Spleen (tissue), 7 donors: ENCODE data around the gene FMNL1.

Experiments used
- POLR2A ChIP-seq, 3 donors: fragments of 450-650 bp; IDR thresholded peaks; one replicate each; pipeline ENCODE4 v1.5.1; 2017; ENCODE audit warnings: antibody characterized with exemption in 3 of 3, mild to moderate bottlenecking in 1 of 3
- TF ChIP-seq, protein P1 (sequence below), 11 experiments: fragments of 200-600 bp in 7 of 11; fragments of 450-650 bp in 4 of 11; sonication (generic) in 4 of 11; IDR thresholded peaks in 8 of 11; conservative IDR thresholded peaks in 3 of 11; 1 replicate in 7 of 11; 2 replicates in 4 of 11; pipeline versions ENCODE4 v1.4.0 to v1.8.0; 2016 to 2021; ENCODE audit warnings: antibody characterized with exemption in 11 of 11, inconsistent platforms in 4 of 11, mild to moderate bottlenecking in 1 of 11
- donor health status: DM: no; HTN: no; CAD: no; lungs with moderate emphysema.
- donor health status: DM: no; HTN: no; CAD: no.
- donor health status: DM: no; HTN: no; CAD: no.

DNA sequence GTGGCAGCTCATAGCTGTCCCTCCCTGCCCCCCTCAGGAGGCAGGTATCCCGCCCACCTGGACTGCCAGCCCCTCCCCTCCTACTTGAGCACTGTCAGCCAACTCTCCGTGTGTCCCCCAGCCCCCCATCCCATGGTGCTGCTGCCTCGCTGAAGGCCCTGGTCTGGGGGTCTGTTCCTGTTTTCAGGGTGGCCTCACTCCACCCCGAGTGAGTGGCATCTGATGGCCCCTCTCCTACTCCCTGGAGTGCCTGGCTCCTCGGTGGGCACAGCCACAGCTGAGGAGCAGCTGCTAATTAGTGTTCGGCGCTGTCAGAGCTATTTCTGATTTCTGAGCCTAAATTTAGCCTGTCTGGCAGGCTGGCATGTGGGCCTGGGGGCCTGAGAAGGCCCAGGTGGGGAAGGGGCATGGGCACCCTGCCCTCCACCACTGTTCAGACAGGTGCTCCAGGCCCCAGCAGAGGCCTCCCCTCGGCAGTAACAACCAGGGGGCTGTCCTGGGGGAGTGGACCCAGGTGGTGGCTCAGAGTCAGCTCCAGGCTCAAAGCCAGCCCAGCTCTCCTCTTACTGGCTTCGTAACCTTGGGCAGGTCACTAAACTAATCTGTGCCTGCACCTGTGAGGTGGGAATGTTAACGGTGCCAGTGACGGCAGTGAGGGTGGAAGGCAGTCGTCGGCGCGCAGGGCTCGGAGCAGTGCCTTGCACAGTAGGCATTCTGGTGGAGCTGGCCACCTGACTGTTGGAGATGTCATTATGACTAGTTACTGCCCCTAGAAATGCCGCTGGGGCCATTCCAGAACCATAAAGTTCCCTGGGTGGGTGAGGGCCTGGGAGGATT lies 6.5 kb downstream of the FMNL1 start:
- TF ChIP-seq, protein P1, sequence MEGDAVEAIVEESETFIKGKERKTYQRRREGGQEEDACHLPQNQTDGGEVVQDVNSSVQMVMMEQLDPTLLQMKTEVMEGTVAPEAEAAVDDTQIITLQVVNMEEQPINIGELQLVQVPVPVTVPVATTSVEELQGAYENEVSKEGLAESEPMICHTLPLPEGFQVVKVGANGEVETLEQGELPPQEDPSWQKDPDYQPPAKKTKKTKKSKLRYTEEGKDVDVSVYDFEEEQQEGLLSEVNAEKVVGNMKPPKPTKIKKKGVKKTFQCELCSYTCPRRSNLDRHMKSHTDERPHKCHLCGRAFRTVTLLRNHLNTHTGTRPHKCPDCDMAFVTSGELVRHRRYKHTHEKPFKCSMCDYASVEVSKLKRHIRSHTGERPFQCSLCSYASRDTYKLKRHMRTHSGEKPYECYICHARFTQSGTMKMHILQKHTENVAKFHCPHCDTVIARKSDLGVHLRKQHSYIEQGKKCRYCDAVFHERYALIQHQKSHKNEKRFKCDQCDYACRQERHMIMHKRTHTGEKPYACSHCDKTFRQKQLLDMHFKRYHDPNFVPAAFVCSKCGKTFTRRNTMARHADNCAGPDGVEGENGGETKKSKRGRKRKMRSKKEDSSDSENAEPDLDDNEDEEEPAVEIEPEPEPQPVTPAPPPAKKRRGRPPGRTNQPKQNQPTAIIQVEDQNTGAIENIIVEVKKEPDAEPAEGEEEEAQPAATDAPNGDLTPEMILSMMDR (IDR thresholded peaks at IDR 0.05 in 8 of 11, conservative IDR thresholded peaks at IDR 0.05 in 3 of 11) = no peak
- TF ChIP-seq POLR2A (IDR thresholded peaks at IDR 0.05) = no peak
